Liver (tissue), 9 donors: ENCODE data around the gene PLCD1. TPM values are rescaled to one million over a fixed set of nuclear protein-coding genes. Genes with fewer than 3 reads are reported as not detected.

Experiments used
- DNase-seq: peaks from one replicate; pipeline ENCODE4 v3.0.0-alpha.2; 2017; ENCODE audit warnings: low spot score
- H3K27ac ChIP-seq, 2 donors: one replicate each; pipeline ENCODE4 v1.7.0; 2013; ENCODE audit warnings: inconsistent platforms in 2 of 2, low read length in 2 of 2, control low read depth in 1 of 2, low read depth in 1 of 2, mild to moderate bottlenecking in 1 of 2
- H3K27me3 ChIP-seq, 4 donors: one replicate each; pipeline versions ENCODE4 v1.6.1 to v1.7.0; 2013; ENCODE audit warnings: low read length in 3 of 4, inconsistent platforms in 1 of 4, mild to moderate bottlenecking in 1 of 4, moderate library complexity in 1 of 4; ENCODE audit not compliant: control insufficient read depth in 4 of 4, insufficient read depth in 4 of 4
- H3K36me3 ChIP-seq, 4 donors: one replicate each; pipeline versions ENCODE4 v1.6.1 to v1.7.0; 2013; ENCODE audit warnings: low read length in 3 of 4, mild to moderate bottlenecking in 3 of 4, low read depth in 1 of 4, moderate library complexity in 1 of 4; ENCODE audit not compliant: control insufficient read depth in 4 of 4, insufficient read depth in 3 of 4
- H3K4me1 ChIP-seq, 4 donors: one replicate each; pipeline versions ENCODE4 v1.6.1 to v1.7.0; 2013; ENCODE audit warnings: low read length in 3 of 4, mild to moderate bottlenecking in 3 of 4, moderate library complexity in 1 of 4; ENCODE audit not compliant: control insufficient read depth in 4 of 4, insufficient read depth in 4 of 4
- H3K4me3 ChIP-seq, 3 donors: one replicate each; pipeline versions ENCODE4 v1.6.1 to v1.7.0; 2013; ENCODE audit warnings: low read length in 3 of 3, control low read depth in 1 of 3, low read depth in 1 of 3, mild to moderate bottlenecking in 1 of 3
- H3K9ac ChIP-seq, 2 donors: one replicate each; pipeline ENCODE4 v1.7.0; 2013; ENCODE audit warnings: low read length in 2 of 2, mild to moderate bottlenecking in 2 of 2, moderate library complexity in 2 of 2, control low read depth in 1 of 2, low read depth in 1 of 2
- H3K9me3 ChIP-seq, 4 donors: one replicate each; pipeline versions ENCODE4 v1.6.1 to v1.7.0; 2013; ENCODE audit warnings: low read length in 3 of 4; ENCODE audit not compliant: control insufficient read depth in 4 of 4
- FOXA1 ChIP-seq: IDR thresholded peaks from 2 replicates; pipeline ENCODE4 v1.6.1; 2016; ENCODE audit warnings: antibody characterized with exemption
- FOXA2 ChIP-seq: IDR thresholded peaks from 2 replicates; pipeline ENCODE4 v1.6.1; 2016; ENCODE audit warnings: antibody characterized with exemption
- GABPA ChIP-seq, 2 donors: IDR thresholded peaks in 1 of 2; conservative IDR thresholded peaks in 1 of 2; 2 replicates each; pipeline ENCODE4 v1.6.1; 2016; ENCODE audit warnings: antibody characterized with exemption in 2 of 2, mild to moderate bottlenecking in 1 of 2, moderate library complexity in 1 of 2
- HNF4A ChIP-seq, 2 donors: conservative IDR thresholded peaks; 2 replicates each; pipeline ENCODE4 v1.6.1; 2016; ENCODE audit warnings: antibody characterized with exemption in 2 of 2, mild to moderate bottlenecking in 2 of 2
- HNF4G ChIP-seq: IDR thresholded peaks from 2 replicates; pipeline ENCODE4 v1.6.1; 2016; ENCODE audit warnings: antibody characterized with exemption
- JUND ChIP-seq, 2 donors: IDR thresholded peaks; 2 replicates each; pipeline ENCODE4 v1.6.1; 2016; ENCODE audit warnings: antibody characterized with exemption in 2 of 2
- NR2F2 ChIP-seq: IDR thresholded peaks from 2 replicates; pipeline ENCODE4 v1.6.1; 2016; ENCODE audit warnings: antibody characterized with exemption
- RAD21 ChIP-seq, 2 donors: IDR thresholded peaks; 2 replicates each; pipeline ENCODE4 v1.6.1; 2016; ENCODE audit warnings: antibody characterized with exemption in 2 of 2, mild to moderate bottlenecking in 2 of 2
- RXRA ChIP-seq, 2 donors: IDR thresholded peaks; 2 replicates each; pipeline ENCODE4 v1.6.1; 2017 to 2018; ENCODE audit warnings: antibody characterized with exemption in 2 of 2, mild to moderate bottlenecking in 1 of 2
- SP1 ChIP-seq: IDR thresholded peaks from 2 replicates; pipeline ENCODE4 v1.6.1; 2018; ENCODE audit warnings: antibody characterized with exemption, mild to moderate bottlenecking
- YY1 ChIP-seq: IDR thresholded peaks from 2 replicates; pipeline ENCODE4 v1.6.1; 2016; ENCODE audit warnings: antibody characterized with exemption, mild to moderate bottlenecking
- WGBS: extraction: QIAGEN DNeasy Blood & Tissue Kit; methylation state at CpG from one replicate; pipeline ENCODE4 v1.1.7; 2013; 5-methylcytosine and 5-hydroxymethylcytosine counted together
- polyA plus RNA-seq, 2 donors: library from polyadenylated mRNA; stranded (reverse) in 1 of 2; unstranded in 1 of 2; fragments of 200-250 nt in 1 of 2; fragments of >200 nt in 1 of 2; fragmentation: Nextera tagmentation in 1 of 2; extraction: Ambion mirVana in 1 of 2; gene quantifications; one replicate each; pipeline versions ENCODE4 v1.2.1 to v1.2.3, GENCODE V29; 2013 to 2015
- total RNA-seq, 2 donors: library from RNA; depleted of rRNA; stranded (reverse); fragments of >200 nt; gene quantifications; one replicate each; pipeline ENCODE4 v1.2.3, GENCODE V29; 2014
- TF ChIP-seq, protein P1 (sequence below): IDR thresholded peaks from 2 replicates; pipeline ENCODE4 v1.6.1; 2016; ENCODE audit warnings: antibody characterized with exemption
- TF ChIP-seq, protein P2 (sequence below): IDR thresholded peaks from 2 replicates; pipeline ENCODE4 v1.6.1; 2016; ENCODE audit warnings: antibody characterized with exemption, mild to moderate bottlenecking
- TF ChIP-seq, protein P3 (sequence below): fragments of 150-350 bp; IDR thresholded peaks from 2 replicates; pipeline ENCODE4 v1.5.1; 2017; ENCODE audit warnings: improper control_type of control experiment, low read depth, low read length; ENCODE audit not compliant: missing input control
- TF ChIP-seq, protein P4 (sequence below): IDR thresholded peaks from 2 replicates; pipeline ENCODE4 v1.6.1; 2016; ENCODE audit warnings: antibody characterized with exemption
- TF ChIP-seq, protein P5 (sequence below): IDR thresholded peaks from 2 replicates; pipeline ENCODE4 v1.6.1; 2016; ENCODE audit warnings: antibody characterized with exemption
- donor health status: healthy.
- donor health status: healthy.
- donor health status: healthy.
- donor health status: healthy.
- donor health status: healthy.

Gene PLCD1
- total and polyA plus RNA-seq, 4 donors = 6.7 to 10.5 (median 9.1) TPM

DNA sequence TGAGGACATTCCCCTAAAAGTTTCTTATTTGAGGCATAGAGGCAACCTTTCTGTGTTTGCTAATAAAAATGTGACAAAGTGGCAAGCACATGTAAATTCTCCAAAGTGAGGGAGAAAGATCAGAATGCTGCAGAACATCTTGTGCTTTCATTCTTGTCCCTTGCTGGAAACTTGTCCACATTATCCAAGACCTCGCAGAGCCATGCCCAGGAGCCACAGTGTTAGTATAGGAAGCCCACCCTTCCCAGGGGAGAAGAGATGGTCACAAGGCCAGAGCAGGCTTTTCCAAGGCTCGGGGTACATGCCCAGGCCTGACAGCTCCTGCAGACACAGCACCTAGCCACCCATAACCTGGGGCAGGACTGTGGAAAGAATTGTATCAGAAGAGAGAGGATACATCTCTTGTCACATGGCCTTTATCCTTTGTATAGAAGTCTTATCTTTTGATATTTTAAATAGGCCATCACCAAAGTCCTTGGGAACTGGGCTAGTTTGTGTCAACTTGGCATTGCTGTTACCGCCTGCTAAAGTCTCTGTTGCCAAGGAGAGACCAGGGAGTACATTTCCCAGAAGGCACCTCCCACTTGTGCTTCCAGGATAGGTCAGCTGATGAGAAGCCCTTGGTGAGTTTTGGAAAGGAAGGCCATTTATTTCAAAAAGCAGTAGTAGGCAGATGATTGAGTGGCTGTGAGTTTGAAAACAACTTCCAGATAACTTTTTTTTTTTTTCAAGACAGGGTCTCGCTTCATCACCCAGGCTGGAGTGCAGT lies 20.1 kb upstream of the PLCD1 start:
- 94% methylated on average over 4 of the region's 4 CpGs for WGBS
- no peaks in the 10 kb centered on the region for H3K27me3 ChIP-seq
- no peaks in the 10 kb centered on the region for H3K36me3 ChIP-seq
- no peak overlapping the region for H3K4me3 ChIP-seq
- no peak overlapping the region for H3K27ac ChIP-seq
- no peak overlapping the region for H3K9ac ChIP-seq
- H3K9me3 ChIP-seq = no peaks in the 10 kb centered on the region
- DNase-seq = no peak
- H3K4me1 ChIP-seq = no peaks in the 10 kb centered on the region
- no peak for TF ChIP-seq HNF4A (conservative IDR thresholded peaks at IDR 0.05)
- TF ChIP-seq SP1 = no peak
- no peak for TF ChIP-seq FOXA1
- TF ChIP-seq, protein P1, sequence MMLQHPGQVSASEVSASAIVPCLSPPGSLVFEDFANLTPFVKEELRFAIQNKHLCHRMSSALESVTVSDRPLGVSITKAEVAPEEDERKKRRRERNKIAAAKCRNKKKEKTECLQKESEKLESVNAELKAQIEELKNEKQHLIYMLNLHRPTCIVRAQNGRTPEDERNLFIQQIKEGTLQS = no peak
- TF ChIP-seq JUND (IDR thresholded peaks at IDR 0.05) = no peak
- TF ChIP-seq RXRA (IDR thresholded peaks at IDR 0.05) = no peak
- TF ChIP-seq RAD21 (IDR thresholded peaks at IDR 0.05) = no peak
- TF ChIP-seq YY1 = no peak
- TF ChIP-seq FOXA2 = no peak
- TF ChIP-seq, protein P2, sequence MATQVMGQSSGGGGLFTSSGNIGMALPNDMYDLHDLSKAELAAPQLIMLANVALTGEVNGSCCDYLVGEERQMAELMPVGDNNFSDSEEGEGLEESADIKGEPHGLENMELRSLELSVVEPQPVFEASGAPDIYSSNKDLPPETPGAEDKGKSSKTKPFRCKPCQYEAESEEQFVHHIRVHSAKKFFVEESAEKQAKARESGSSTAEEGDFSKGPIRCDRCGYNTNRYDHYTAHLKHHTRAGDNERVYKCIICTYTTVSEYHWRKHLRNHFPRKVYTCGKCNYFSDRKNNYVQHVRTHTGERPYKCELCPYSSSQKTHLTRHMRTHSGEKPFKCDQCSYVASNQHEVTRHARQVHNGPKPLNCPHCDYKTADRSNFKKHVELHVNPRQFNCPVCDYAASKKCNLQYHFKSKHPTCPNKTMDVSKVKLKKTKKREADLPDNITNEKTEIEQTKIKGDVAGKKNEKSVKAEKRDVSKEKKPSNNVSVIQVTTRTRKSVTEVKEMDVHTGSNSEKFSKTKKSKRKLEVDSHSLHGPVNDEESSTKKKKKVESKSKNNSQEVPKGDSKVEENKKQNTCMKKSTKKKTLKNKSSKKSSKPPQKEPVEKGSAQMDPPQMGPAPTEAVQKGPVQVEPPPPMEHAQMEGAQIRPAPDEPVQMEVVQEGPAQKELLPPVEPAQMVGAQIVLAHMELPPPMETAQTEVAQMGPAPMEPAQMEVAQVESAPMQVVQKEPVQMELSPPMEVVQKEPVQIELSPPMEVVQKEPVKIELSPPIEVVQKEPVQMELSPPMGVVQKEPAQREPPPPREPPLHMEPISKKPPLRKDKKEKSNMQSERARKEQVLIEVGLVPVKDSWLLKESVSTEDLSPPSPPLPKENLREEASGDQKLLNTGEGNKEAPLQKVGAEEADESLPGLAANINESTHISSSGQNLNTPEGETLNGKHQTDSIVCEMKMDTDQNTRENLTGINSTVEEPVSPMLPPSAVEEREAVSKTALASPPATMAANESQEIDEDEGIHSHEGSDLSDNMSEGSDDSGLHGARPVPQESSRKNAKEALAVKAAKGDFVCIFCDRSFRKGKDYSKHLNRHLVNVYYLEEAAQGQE = no peak
- TF ChIP-seq HNF4G = no peak

DNA sequence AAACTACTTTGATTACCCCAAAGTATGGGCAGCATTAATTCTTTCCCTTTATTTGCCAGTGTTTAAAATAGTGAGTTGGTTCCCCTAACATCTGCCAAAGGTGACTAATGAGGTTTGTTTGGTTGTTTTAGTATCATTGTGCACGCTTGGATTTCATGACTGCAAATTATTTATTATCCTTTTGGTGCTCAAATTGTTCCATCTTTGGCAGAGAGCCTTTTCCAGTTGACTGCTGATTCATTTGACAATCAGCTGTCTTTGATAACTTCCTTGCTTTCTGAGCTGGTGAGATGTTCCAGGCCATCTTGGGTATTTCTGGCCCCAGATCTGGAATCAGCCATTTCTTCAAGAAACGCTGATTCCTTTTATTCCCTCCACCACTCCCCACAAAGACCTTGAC lies 18.5 kb upstream of the PLCD1 start:
- TF ChIP-seq SP1 = no peak
- TF ChIP-seq NR2F2 = no peak
- TF ChIP-seq, protein P1 = no peak
- no peak for TF ChIP-seq FOXA2
- TF ChIP-seq YY1 = no peak
- TF ChIP-seq, protein P2 = no peak
- TF ChIP-seq HNF4A (conservative IDR thresholded peaks at IDR 0.05) = no peak
- TF ChIP-seq HNF4G = no peak
- no peak for TF ChIP-seq JUND (IDR thresholded peaks at IDR 0.05)
- TF ChIP-seq RAD21 (IDR thresholded peaks at IDR 0.05) = no peak
- TF ChIP-seq GABPA (IDR thresholded peaks at IDR 0.05 in 1 of 2, conservative IDR thresholded peaks at IDR 0.05 in 1 of 2) = no peak
- TF ChIP-seq RXRA (IDR thresholded peaks at IDR 0.05) = no peak
- TF ChIP-seq, protein P3, sequence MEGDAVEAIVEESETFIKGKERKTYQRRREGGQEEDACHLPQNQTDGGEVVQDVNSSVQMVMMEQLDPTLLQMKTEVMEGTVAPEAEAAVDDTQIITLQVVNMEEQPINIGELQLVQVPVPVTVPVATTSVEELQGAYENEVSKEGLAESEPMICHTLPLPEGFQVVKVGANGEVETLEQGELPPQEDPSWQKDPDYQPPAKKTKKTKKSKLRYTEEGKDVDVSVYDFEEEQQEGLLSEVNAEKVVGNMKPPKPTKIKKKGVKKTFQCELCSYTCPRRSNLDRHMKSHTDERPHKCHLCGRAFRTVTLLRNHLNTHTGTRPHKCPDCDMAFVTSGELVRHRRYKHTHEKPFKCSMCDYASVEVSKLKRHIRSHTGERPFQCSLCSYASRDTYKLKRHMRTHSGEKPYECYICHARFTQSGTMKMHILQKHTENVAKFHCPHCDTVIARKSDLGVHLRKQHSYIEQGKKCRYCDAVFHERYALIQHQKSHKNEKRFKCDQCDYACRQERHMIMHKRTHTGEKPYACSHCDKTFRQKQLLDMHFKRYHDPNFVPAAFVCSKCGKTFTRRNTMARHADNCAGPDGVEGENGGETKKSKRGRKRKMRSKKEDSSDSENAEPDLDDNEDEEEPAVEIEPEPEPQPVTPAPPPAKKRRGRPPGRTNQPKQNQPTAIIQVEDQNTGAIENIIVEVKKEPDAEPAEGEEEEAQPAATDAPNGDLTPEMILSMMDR = no peak
- TF ChIP-seq, protein P4, sequence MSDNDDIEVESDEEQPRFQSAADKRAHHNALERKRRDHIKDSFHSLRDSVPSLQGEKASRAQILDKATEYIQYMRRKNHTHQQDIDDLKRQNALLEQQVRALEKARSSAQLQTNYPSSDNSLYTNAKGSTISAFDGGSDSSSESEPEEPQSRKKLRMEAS = no peak
- TF ChIP-seq FOXA1 = no peak
- TF ChIP-seq, protein P5, sequence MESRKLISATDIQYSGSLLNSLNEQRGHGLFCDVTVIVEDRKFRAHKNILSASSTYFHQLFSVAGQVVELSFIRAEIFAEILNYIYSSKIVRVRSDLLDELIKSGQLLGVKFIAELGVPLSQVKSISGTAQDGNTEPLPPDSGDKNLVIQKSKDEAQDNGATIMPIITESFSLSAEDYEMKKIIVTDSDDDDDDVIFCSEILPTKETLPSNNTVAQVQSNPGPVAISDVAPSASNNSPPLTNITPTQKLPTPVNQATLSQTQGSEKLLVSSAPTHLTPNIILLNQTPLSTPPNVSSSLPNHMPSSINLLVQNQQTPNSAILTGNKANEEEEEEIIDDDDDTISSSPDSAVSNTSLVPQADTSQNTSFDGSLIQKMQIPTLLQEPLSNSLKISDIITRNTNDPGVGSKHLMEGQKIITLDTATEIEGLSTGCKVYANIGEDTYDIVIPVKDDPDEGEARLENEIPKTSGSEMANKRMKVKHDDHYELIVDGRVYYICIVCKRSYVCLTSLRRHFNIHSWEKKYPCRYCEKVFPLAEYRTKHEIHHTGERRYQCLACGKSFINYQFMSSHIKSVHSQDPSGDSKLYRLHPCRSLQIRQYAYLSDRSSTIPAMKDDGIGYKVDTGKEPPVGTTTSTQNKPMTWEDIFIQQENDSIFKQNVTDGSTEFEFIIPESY = no peak
- H3K9ac ChIP-seq = no peak overlapping the region
- H3K9me3 ChIP-seq = no peaks in the 10 kb centered on the region
- no peak overlapping the region for H3K27ac ChIP-seq
- H3K36me3 ChIP-seq = no peaks in the 10 kb centered on the region
- no peak for DNase-seq
- no peak overlapping the region for H3K4me3 ChIP-seq
- no peaks in the 10 kb centered on the region for H3K27me3 ChIP-seq
- no peaks in the 10 kb centered on the region for H3K4me1 ChIP-seq
- WGBS = 87% methylated on average over 2 of the region's 2 CpGs
